Fibroblast of peridontal ligament (primary cell): ENCODE data around the gene MYL6B.
A peak's percentile ranks its signal among the peaks of the same experiment; 100 is the strongest.

Source experiments
- DNase-seq: peaks from one replicate; pipeline ENCODE4 v3.0.0-alpha.2; 2010; ENCODE audit errors: extremely low read depth

The MYL6B gene

GRCh38 chr12:56122637-56123036 is 29.8 kb upstream of the MYL6B start:
- no peak for DNase-seq

GRCh38 chr12:56124133-56124532 is 28.3 kb upstream of the MYL6B start:
- DNase-seq: no peak

GRCh38 chr12:56126732-56127239 is 25.6 kb upstream of the MYL6B start:
- DNase-seq: no peak

GRCh38 chr12:56127485-56127887 is 24.9 kb upstream of the MYL6B start:
- DNase-seq: no peak

GRCh38 chr12:56127888-56128669 is 24.3 kb upstream of the MYL6B start, which contains the start of gene ESYT1:
ESYT1 (plus strand) TSS chr12:56128267; CDS start chr12:56128320, 53 bp downstream.
- peak; percentile 100 for DNase-seq

- peak; percentile 23 for DNase-seq
Measured at GRCh38 chr12:56128670-56129205, 23.6 kb upstream of the MYL6B start.

GRCh38 chr12:56129206-56129941 is 23.0 kb upstream of the MYL6B start:
- DNase-seq: no peak

GRCh38 chr12:56129942-56130495 is 22.4 kb upstream of the MYL6B start:
- no peak for DNase-seq

GRCh38 chr12:56130876-56131275 is 21.5 kb upstream of the MYL6B start:
- no peak for DNase-seq

- no peak for DNase-seq
Measured at GRCh38 chr12:56134897-56135296, 17.5 kb upstream of the MYL6B start.

GRCh38 chr12:56137853-56138571 is 14.4 kb upstream of the MYL6B start:
- DNase-seq: no peak

- DNase-seq: no peak
Measured at GRCh38 chr12:56141946-56142784, 10.2 kb upstream of the MYL6B start.

GRCh38 chr12:56143217-56143616 is 9.2 kb upstream of the MYL6B start:
- no peak for DNase-seq

- DNase-seq: no peak
Measured at GRCh38 chr12:56143870-56144269, 8.5 kb upstream of the MYL6B start.

- no peak for DNase-seq
Measured at GRCh38 chr12:56145217-56145616, 7.2 kb upstream of the MYL6B start.

- DNase-seq: peak; percentile 11
Measured at GRCh38 chr12:56146492-56147460, 5.6 kb upstream of the MYL6B start.

- DNase-seq: peak; percentile 69
Measured at GRCh38 chr12:56150563-56150962, 1.8 kb upstream of the MYL6B start.

- DNase-seq: no peak
Measured at GRCh38 chr12:56151672-56152131, 685 bp upstream of the MYL6B start.
